ENCODE measurements around the gene FOXA3.

- no peak for TF ChIP-seq CTCF (conservative IDR thresholded peaks at IDR 0.05)
- no peak for TF ChIP-seq ZFX (IDR thresholded peaks at IDR 0.05)
Observed at GRCh38 chr19:45901432-45901911, 37.3 kb downstream of the FOXA3 start.

Measured in C4-2B (cell line).